Measurements from ENCODE around the gene SCGB3A1. TPM values are rescaled to one million over a fixed set of nuclear protein-coding genes. Genes with fewer than 3 reads are reported as not detected.

The SCGB3A1 gene
- total RNA-seq, 1 donor from 2014 or later: not detected

GRCh38 chr5:180629831-180630382 lies 38.6 kb upstream of the SCGB3A1 start:
- Mint-ChIP-seq H3K36me3 (ENCODE audit: low read depth) (no peaks in the 10 kb centered on the region), H3K27ac (no peak overlapping the region)

GRCh38 chr5:180628827-180629750 lies 37.8 kb upstream of the SCGB3A1 start:
- Mint-ChIP-seq H3K27ac (no peak overlapping the region), H3K4me1 (ENCODE audit: low read depth) (no peaks in the 10 kb centered on the region), H3K36me3 (ENCODE audit: low read depth) (no peaks in the 10 kb centered on the region), H3K27me3 (ENCODE audit: low read depth) (no peaks in the 10 kb centered on the region), H3K9me3 (no peaks in the 10 kb centered on the region), H3K4me3 (ENCODE audit: low read depth) (no peak overlapping the region)
- intact Hi-C loops (cut with micrococcal nuclease): no loop called here
- DNase-seq (ENCODE audit: low spot score): no peak

More at GRCh38 chr5:180629831-180630382, 38.6 kb upstream of the SCGB3A1 start:
- Mint-ChIP-seq H3K4me1 (ENCODE audit: low read depth) (no peaks in the 10 kb centered on the region), H3K27me3 (ENCODE audit: low read depth) (no peaks in the 10 kb centered on the region), H3K9me3 (no peaks in the 10 kb centered on the region), H3K4me3 (ENCODE audit: low read depth) (no peak overlapping the region)
- intact Hi-C loops (cut with micrococcal nuclease): no loop called here
- no peak for DNase-seq (ENCODE audit: low spot score)

- H3K36me3 Mint-ChIP-seq (ENCODE audit: low read depth): no peaks in the 10 kb centered on the region
- H3K27me3 Mint-ChIP-seq (ENCODE audit: low read depth): no peaks in the 10 kb centered on the region
- H3K27ac Mint-ChIP-seq: no peak overlapping the region
- no peak overlapping the region for H3K4me3 Mint-ChIP-seq (ENCODE audit: low read depth)
- no peaks in the 10 kb centered on the region for H3K9me3 Mint-ChIP-seq
- intact Hi-C loops (cut with micrococcal nuclease): no loop called here
- H3K4me1 Mint-ChIP-seq (ENCODE audit: low read depth): no peaks in the 10 kb centered on the region
- no peak for DNase-seq (ENCODE audit: low spot score)
Observed at GRCh38 chr5:180628211-180628610, 36.9 kb upstream of the SCGB3A1 start.

GRCh38 chr5:180627386-180628120 lies 36.3 kb upstream of the SCGB3A1 start:
- Mint-ChIP-seq H3K4me3 (ENCODE audit: low read depth) (no peak overlapping the region), H3K4me1 (ENCODE audit: low read depth) (no peaks in the 10 kb centered on the region), H3K27ac (no peak overlapping the region), H3K36me3 (ENCODE audit: low read depth) (no peaks in the 10 kb centered on the region), H3K27me3 (ENCODE audit: low read depth) (no peaks in the 10 kb centered on the region), H3K9me3 (no peaks in the 10 kb centered on the region)
- intact Hi-C loops (cut with micrococcal nuclease): no loop called here
- no peak for DNase-seq (ENCODE audit: low spot score)

- no peaks in the 10 kb centered on the region for H3K36me3 Mint-ChIP-seq (ENCODE audit: low read depth)
- no peaks in the 10 kb centered on the region for H3K9me3 Mint-ChIP-seq
- DNase-seq (ENCODE audit: low spot score): no peak
- no peaks in the 10 kb centered on the region for H3K4me1 Mint-ChIP-seq (ENCODE audit: low read depth)
- no peak overlapping the region for H3K4me3 Mint-ChIP-seq (ENCODE audit: low read depth)
- intact Hi-C loops (cut with micrococcal nuclease): no loop called here
- H3K27me3 Mint-ChIP-seq (ENCODE audit: low read depth): no peaks in the 10 kb centered on the region
- H3K27ac Mint-ChIP-seq: no peak overlapping the region
Observed at GRCh38 chr5:180626661-180627385, 35.5 kb upstream of the SCGB3A1 start.

- no peaks in the 10 kb centered on the region for H3K27me3 Mint-ChIP-seq (ENCODE audit: low read depth)
- no peak overlapping the region for H3K4me3 Mint-ChIP-seq (ENCODE audit: low read depth)
Observed at GRCh38 chr5:180625791-180626660, 34.7 kb upstream of the SCGB3A1 start.

GRCh38 chr5:180625125-180625790 lies 34.0 kb upstream of the SCGB3A1 start:
- Mint-ChIP-seq H3K27me3 (ENCODE audit: low read depth) (no peaks in the 10 kb centered on the region), H3K9me3 (no peaks in the 10 kb centered on the region), H3K4me1 (ENCODE audit: low read depth) (no peaks in the 10 kb centered on the region), H3K36me3 (ENCODE audit: low read depth) (no peaks in the 10 kb centered on the region), H3K27ac (no peak overlapping the region), H3K4me3 (ENCODE audit: low read depth) (no peak overlapping the region)
- intact Hi-C loops (cut with micrococcal nuclease): no loop called here
- no peak for DNase-seq (ENCODE audit: low spot score)

More at GRCh38 chr5:180625791-180626660, 34.7 kb upstream of the SCGB3A1 start:
- Mint-ChIP-seq H3K27ac (no peak overlapping the region), H3K9me3 (no peaks in the 10 kb centered on the region), H3K4me1 (ENCODE audit: low read depth) (no peaks in the 10 kb centered on the region), H3K36me3 (ENCODE audit: low read depth) (no peaks in the 10 kb centered on the region)
- intact Hi-C loops (cut with micrococcal nuclease): no loop called here
- no peak for DNase-seq (ENCODE audit: low spot score)

- no peaks in the 10 kb centered on the region for H3K9me3 Mint-ChIP-seq
- intact Hi-C loops (cut with micrococcal nuclease): no loop called here
- H3K27me3 Mint-ChIP-seq (ENCODE audit: low read depth): no peaks in the 10 kb centered on the region
- H3K36me3 Mint-ChIP-seq (ENCODE audit: low read depth): no peaks in the 10 kb centered on the region
- H3K4me3 Mint-ChIP-seq (ENCODE audit: low read depth): no peak overlapping the region
- H3K4me1 Mint-ChIP-seq (ENCODE audit: low read depth): no peaks in the 10 kb centered on the region
- DNase-seq (ENCODE audit: low spot score): no peak
- no peak overlapping the region for H3K27ac Mint-ChIP-seq
Observed at GRCh38 chr5:180624587-180624986, 33.3 kb upstream of the SCGB3A1 start.

- Mint-ChIP-seq H3K27ac (no peak overlapping the region), H3K27me3 (ENCODE audit: low read depth) (no peaks in the 10 kb centered on the region), H3K36me3 (ENCODE audit: low read depth) (no peaks in the 10 kb centered on the region), H3K4me1 (ENCODE audit: low read depth) (no peaks in the 10 kb centered on the region), H3K4me3 (ENCODE audit: low read depth) (no peak overlapping the region), H3K9me3 (no peaks in the 10 kb centered on the region)
- intact Hi-C loops (cut with micrococcal nuclease): no loop called here
- no peak for DNase-seq (ENCODE audit: low spot score)
Observed at GRCh38 chr5:180623844-180624243, 32.5 kb upstream of the SCGB3A1 start.

GRCh38 chr5:180623411-180623834 lies 32.1 kb upstream of the SCGB3A1 start:
- H3K9me3 Mint-ChIP-seq: no peaks in the 10 kb centered on the region
- H3K4me1 Mint-ChIP-seq (ENCODE audit: low read depth): no peaks in the 10 kb centered on the region
- DNase-seq (ENCODE audit: low spot score): no peak
- no peaks in the 10 kb centered on the region for H3K36me3 Mint-ChIP-seq (ENCODE audit: low read depth)
- no peak overlapping the region for H3K4me3 Mint-ChIP-seq (ENCODE audit: low read depth)
- intact Hi-C loops (cut with micrococcal nuclease): no loop called here
- H3K27ac Mint-ChIP-seq: no peak overlapping the region
- peaks cover 3% of the 10 kb centered on the region for H3K27me3 Mint-ChIP-seq (ENCODE audit: low read depth)

- Mint-ChIP-seq H3K4me3 (ENCODE audit: low read depth) (no peak overlapping the region), H3K27me3 (ENCODE audit: low read depth) (peaks cover 4% of the 10 kb centered on the region), H3K27ac (no peak overlapping the region), H3K9me3 (no peaks in the 10 kb centered on the region), H3K4me1 (ENCODE audit: low read depth) (no peaks in the 10 kb centered on the region), H3K36me3 (ENCODE audit: low read depth) (no peaks in the 10 kb centered on the region)
- no peak for DNase-seq (ENCODE audit: low spot score)
- intact Hi-C loops (cut with micrococcal nuclease): no loop called here
Observed at GRCh38 chr5:180622910-180623309, 31.6 kb upstream of the SCGB3A1 start.
